ENCODE data around the gene FOSB.

- TF ChIP-seq HNF4G (IDR thresholded peaks at IDR 0.05), result no peak
- TF ChIP-seq EGR1 (IDR thresholded peaks at IDR 0.05; ENCODE audit: low read depth in 2 of 2), result no peak
- TF ChIP-seq RAD21 (IDR thresholded peaks at IDR 0.05), result no peak
- TF ChIP-seq CTCF (IDR thresholded peaks at IDR 0.05; ENCODE audit: low read depth, low read length, missing input control), result no peak
- no peak for TF ChIP-seq MAX (IDR thresholded peaks at IDR 0.05)
Observed at GRCh38 chr19:45462174-45462573, 5.6 kb upstream of the FOSB start.

Measured in liver (tissue), 3 donors.